ENCODE measurements around the gene CFAP99. TPM values are rescaled to one million over a fixed set of nuclear protein-coding genes. Genes with fewer than 3 reads are reported as not detected.
A peak's percentile ranks its signal among the peaks of the same experiment; 100 is the strongest.

Gene CFAP99
- total RNA-seq, 1 donor from 2014 or later = not detected

DNA sequence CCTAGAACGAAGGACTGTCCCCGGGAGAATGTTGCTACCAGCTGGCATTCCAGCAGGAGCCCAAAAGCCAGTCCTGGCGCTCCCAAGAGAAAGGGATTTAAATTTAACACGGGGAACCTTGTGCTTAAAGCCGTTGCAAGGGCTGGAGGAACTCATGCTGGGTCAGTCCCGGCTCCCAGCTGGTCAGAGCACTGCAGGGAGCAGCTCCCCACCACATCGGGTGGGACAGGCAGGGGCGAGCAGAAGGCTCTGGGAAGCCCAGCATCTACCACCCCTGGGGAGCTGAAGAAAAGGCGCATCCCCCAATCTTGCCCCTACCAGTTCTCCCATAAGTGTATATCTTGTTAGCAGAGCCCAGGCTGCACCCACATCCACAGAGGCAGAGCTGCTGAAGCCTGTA is 15.7 kb downstream of the CFAP99 start:
- no peak overlapping the region for H3K4me3 Mint-ChIP-seq (ENCODE audit: unreplicated experiment)
- peaks cover 3% of the 10 kb centered on the region for H3K4me1 Mint-ChIP-seq (ENCODE audit: unreplicated experiment)
- no peak for DNase-seq (ENCODE audit: extremely low spot score, unreplicated experiment)
- H3K9me3 Mint-ChIP-seq (ENCODE audit: unreplicated experiment) = no peaks in the 10 kb centered on the region
- no peak overlapping the region for H3K27ac Mint-ChIP-seq (ENCODE audit: unreplicated experiment)
- no peaks in the 10 kb centered on the region for H3K36me3 Mint-ChIP-seq (ENCODE audit: unreplicated experiment)
- peaks cover 5% of the 10 kb centered on the region for H3K27me3 Mint-ChIP-seq (ENCODE audit: unreplicated experiment)
- TF ChIP-seq, protein P1, sequence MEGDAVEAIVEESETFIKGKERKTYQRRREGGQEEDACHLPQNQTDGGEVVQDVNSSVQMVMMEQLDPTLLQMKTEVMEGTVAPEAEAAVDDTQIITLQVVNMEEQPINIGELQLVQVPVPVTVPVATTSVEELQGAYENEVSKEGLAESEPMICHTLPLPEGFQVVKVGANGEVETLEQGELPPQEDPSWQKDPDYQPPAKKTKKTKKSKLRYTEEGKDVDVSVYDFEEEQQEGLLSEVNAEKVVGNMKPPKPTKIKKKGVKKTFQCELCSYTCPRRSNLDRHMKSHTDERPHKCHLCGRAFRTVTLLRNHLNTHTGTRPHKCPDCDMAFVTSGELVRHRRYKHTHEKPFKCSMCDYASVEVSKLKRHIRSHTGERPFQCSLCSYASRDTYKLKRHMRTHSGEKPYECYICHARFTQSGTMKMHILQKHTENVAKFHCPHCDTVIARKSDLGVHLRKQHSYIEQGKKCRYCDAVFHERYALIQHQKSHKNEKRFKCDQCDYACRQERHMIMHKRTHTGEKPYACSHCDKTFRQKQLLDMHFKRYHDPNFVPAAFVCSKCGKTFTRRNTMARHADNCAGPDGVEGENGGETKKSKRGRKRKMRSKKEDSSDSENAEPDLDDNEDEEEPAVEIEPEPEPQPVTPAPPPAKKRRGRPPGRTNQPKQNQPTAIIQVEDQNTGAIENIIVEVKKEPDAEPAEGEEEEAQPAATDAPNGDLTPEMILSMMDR (IDR thresholded peaks at IDR 0.05) = no peak

DNA sequence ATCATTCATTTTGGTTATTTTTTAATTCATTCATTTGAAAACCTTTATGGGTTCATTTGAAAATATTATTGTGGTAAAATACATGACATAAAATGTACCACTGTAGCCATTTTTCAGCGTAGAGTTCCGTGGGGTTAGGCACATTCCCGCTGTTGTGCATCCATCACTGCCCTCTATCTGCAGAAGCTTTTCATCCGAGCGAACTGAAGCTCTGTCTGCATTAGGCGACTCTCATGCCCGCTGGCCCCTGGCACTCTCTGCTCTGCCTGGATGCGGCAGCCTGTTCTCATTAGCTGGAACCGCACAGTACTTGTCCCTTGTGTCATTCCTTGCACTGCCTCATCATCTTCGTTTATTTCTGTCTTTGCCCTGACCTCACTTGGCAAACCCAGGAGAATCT is 17.5 kb downstream of the CFAP99 start:
- H3K27ac Mint-ChIP-seq (ENCODE audit: unreplicated experiment) = no peak overlapping the region

DNA sequence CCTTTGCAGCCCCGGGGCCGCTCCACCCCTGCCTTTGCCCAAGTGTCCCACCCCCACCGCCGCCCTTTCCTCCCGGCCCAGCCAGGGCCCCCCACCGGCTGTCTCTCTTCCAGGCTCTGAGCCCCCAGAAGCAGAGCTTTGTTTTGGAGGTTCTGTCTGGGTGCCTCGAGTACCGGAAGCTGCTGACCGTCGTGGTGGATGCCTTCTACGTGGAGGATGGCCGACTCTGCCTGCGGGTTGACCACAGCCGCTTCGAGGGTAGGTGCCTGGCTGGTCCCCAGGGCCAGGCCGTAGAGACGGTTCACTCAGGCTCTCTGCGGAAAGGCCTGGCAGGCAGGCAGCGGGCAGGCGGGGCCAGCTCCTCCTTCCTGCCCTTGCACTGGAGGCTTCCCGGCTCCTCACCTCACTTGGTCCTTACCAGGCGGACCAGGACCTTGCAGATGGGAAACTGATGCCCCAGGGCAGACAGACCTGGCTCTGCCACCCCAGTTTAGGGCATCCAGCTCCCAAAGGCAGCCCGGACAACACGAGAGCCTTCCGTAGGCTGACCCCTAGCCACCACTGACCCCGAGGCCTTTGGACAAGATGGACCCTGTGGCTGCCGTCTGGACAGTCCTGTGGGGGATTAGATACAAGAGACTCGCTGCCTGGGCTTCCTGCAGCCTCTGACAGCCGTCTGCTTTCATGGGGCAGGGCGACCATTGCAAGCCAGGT is 18.2 kb downstream of the CFAP99 start:
- peaks cover 3% of the 10 kb centered on the region for H3K4me1 Mint-ChIP-seq (ENCODE audit: unreplicated experiment)
- no peak overlapping the region for H3K4me3 Mint-ChIP-seq (ENCODE audit: unreplicated experiment)
- TF ChIP-seq, protein P1 (IDR thresholded peaks at IDR 0.05) = no peak
- H3K9me3 Mint-ChIP-seq (ENCODE audit: unreplicated experiment) = no peaks in the 10 kb centered on the region
- H3K27me3 Mint-ChIP-seq (ENCODE audit: unreplicated experiment) = peaks cover under 1% of the 10 kb centered on the region
- H3K36me3 Mint-ChIP-seq (ENCODE audit: unreplicated experiment) = no peaks in the 10 kb centered on the region
- H3K27ac Mint-ChIP-seq (ENCODE audit: unreplicated experiment) = no peak overlapping the region
- DNase-seq (ENCODE audit: extremely low spot score, unreplicated experiment) = no peak

More for the DNA sequence above, 17.5 kb downstream of the CFAP99 start:
- Mint-ChIP-seq H3K27me3 (ENCODE audit: unreplicated experiment) (peaks cover 4% of the 10 kb centered on the region), H3K36me3 (ENCODE audit: unreplicated experiment) (no peaks in the 10 kb centered on the region), H3K9me3 (ENCODE audit: unreplicated experiment) (no peaks in the 10 kb centered on the region), H3K4me3 (ENCODE audit: unreplicated experiment) (no peak overlapping the region), H3K4me1 (ENCODE audit: unreplicated experiment) (peaks cover 3% of the 10 kb centered on the region)
- no peak for DNase-seq (ENCODE audit: extremely low spot score, unreplicated experiment)
- TF ChIP-seq, protein P1 (IDR thresholded peaks at IDR 0.05) = peak; percentile 36

DNA sequence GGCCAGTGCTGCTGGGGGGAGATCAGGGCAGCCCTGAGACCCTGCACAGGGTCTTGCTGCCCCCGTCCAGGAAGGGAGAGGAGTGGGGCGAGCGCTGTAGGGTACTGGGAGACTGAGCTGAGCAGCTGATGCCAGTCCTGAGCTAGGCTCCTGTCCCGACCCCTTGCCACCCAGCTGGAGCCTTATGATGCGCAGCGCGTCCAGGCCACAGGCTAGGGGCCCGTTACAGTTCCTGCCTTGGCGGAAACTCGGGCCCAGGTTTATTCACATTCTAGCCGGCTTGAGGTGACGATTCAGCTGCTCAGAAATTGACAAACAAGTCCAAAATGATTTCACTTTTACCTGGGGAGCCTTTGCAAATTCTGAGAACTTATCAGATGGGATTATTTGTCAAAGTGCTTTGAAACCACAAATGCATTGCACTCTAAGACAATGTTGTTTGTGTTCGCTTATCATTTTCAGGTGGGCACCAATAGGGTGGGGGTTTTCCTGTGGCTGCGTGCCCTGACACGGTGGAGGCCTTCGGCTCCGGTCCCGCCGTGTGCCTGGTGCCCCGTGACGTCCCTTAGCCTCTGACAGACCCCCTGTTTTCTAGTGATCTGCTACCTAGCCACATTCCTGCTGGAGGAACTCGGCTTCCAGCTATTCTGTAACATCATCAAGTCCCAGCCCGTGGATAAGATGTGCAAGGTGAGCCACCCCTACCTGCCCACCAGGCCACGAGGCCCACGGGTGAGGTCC is 18.9 kb downstream of the CFAP99 start:
- H3K9me3 Mint-ChIP-seq (ENCODE audit: unreplicated experiment) = no peaks in the 10 kb centered on the region
- H3K36me3 Mint-ChIP-seq (ENCODE audit: unreplicated experiment) = no peaks in the 10 kb centered on the region
- H3K4me3 Mint-ChIP-seq (ENCODE audit: unreplicated experiment) = no peak overlapping the region
- peaks cover 3% of the 10 kb centered on the region for H3K4me1 Mint-ChIP-seq (ENCODE audit: unreplicated experiment)
- TF ChIP-seq, protein P1 (IDR thresholded peaks at IDR 0.05) = no peak
- no peak overlapping the region for H3K27ac Mint-ChIP-seq (ENCODE audit: unreplicated experiment)
- H3K27me3 Mint-ChIP-seq (ENCODE audit: unreplicated experiment) = no peaks in the 10 kb centered on the region
- DNase-seq (ENCODE audit: extremely low spot score, unreplicated experiment) = no peak

Data from osteocyte (in vitro differentiated cells).